Lung (tissue), 12 donors: ENCODE results near the gene ADAMTS18. TPM values are rescaled to one million over a fixed set of nuclear protein-coding genes. Genes with fewer than 3 reads are reported as not detected.
"Not testable (repeated sequence)": the region's sequence is repeated elsewhere in the genome, so short reads cannot be mapped to it uniquely, and the experiment has no call there.

Source experiments
- ATAC-seq: fragments of 200-7000 bp; cut with Tn5 transposase; one replicate; pipeline ENCODE4 v1.9.1; 2020; ENCODE audit warnings: moderate number of reproducible peaks; ENCODE audit not compliant: insufficient read depth, low FRiP score
- DNase-seq, 3 donors: peaks; one replicate each; pipeline ENCODE4 v3.0.0-alpha.2; 2013 to 2017
- H3K27ac ChIP-seq, 2 donors: one replicate each; pipeline ENCODE4 v1.5.1; 2013; ENCODE audit warnings: mild to moderate bottlenecking in 2 of 2, moderate library complexity in 2 of 2, control low read depth in 1 of 2, inconsistent platforms in 1 of 2, low read depth in 1 of 2, low read length in 1 of 2
- H3K27me3 ChIP-seq, 3 donors: one replicate each; pipeline ENCODE4 v1.5.1; 2013; ENCODE audit warnings: low read length in 2 of 3; ENCODE audit not compliant: control insufficient read depth in 3 of 3, insufficient read depth in 3 of 3
- H3K36me3 ChIP-seq, 4 donors: one replicate each; pipeline ENCODE4 v1.5.1; 2013; ENCODE audit warnings: low read length in 4 of 4, mild to moderate bottlenecking in 1 of 4, moderate library complexity in 1 of 4; ENCODE audit not compliant: control insufficient read depth in 4 of 4, insufficient read depth in 4 of 4
- H3K4me1 ChIP-seq, 5 donors: one replicate each; pipeline ENCODE4 v1.5.1; 2013; ENCODE audit warnings: low read length in 5 of 5, mild to moderate bottlenecking in 2 of 5, moderate library complexity in 1 of 5; ENCODE audit not compliant: control insufficient read depth in 5 of 5, insufficient read depth in 5 of 5
- H3K4me3 ChIP-seq: one replicate; pipeline ENCODE4 v1.5.1; 2013; ENCODE audit warnings: mild to moderate bottlenecking, control low read depth, moderate library complexity
- H3K9ac ChIP-seq, 2 donors: one replicate each; pipeline ENCODE4 v1.5.1; 2013; ENCODE audit warnings: low read length in 2 of 2, control low read depth in 1 of 2; ENCODE audit not compliant: insufficient read depth in 1 of 2
- H3K9me3 ChIP-seq, 4 donors: one replicate each; pipeline ENCODE4 v1.5.1; 2013; ENCODE audit warnings: low read length in 3 of 4, mild to moderate bottlenecking in 1 of 4, moderate library complexity in 1 of 4; ENCODE audit not compliant: control insufficient read depth in 4 of 4, insufficient read depth in 3 of 4
- WGBS, 2 donors: extraction: QIAGEN DNeasy Blood & Tissue Kit; methylation state at CpG; one replicate each; pipeline ENCODE4 v1.1.7; 2013; 5-methylcytosine and 5-hydroxymethylcytosine counted together
- polyA plus RNA-seq, 2 donors: library from polyadenylated mRNA; stranded (reverse); fragments of 200-250 nt; gene quantifications; one replicate each; pipeline ENCODE4 v1.2.1, GENCODE V29; 2013
- total RNA-seq, 2 donors: library from RNA; depleted of rRNA in 1 of 2; stranded (reverse); fragments of >200 nt in 1 of 2; gene quantifications; one replicate each; pipeline ENCODE4 v1.2.1, GENCODE V29; 2014 to 2021
- TF ChIP-seq, protein P1 (sequence below): IDR thresholded peaks from 2 replicates; pipeline ENCODE4 v1.5.1; 2012; ENCODE audit warnings: mild to moderate bottlenecking; ENCODE audit errors: control extremely low read depth, extremely low read depth
- donor health status: control.
- donor health status: control.
- donor health status: Bipolar disorder and iron deficiency.
- donor health status: healthy.
- donor health status: DM: yes; HTN: yes; CAD: no.

Gene ADAMTS18
- total and polyA plus RNA-seq, 4 donors, result 0.02 to 0.82 TPM; not detected in 2

DNA sequence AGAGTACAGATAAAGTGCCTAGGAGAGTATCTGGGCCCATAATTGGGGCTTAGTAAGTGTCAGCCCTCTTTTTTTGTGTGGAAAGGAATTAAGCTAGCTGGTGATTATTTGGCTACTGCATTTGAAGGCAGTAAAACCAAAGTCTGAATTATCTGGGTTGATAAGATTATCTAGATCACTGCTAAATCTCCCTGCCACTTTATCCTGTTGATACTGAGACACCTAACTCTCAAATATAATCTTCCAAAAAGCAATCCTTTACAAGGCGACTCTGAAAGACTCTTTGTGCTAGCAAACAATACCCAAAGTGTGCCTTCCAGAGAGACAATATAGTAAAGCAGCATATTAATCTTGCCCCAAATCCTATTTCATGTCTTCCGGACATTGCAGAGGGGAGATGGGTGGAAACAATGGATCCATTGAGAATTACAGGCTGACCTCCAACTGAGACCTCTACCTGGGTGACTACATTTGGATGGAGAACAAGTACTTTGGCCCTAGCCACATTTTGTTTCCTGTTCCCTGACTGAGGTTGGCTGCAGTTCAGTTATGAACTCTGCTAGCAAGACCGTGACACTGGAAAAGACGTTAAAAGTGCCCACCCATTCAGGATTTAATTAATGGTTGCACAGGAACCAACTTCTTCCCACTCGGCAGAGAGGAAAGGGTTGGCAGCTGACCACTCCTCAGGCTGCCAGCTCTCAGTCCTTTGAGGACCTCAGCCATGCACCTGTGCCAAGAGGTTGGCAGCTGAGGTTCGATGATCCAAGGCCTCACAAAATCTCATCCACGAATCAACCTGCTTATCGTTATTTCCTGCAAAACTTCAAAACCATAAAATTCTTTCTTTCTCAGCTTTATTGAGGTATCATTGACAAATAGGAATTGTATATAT, 163.1 kb downstream of the ADAMTS18 start:
- WGBS, 2 donors, result 70 to 84% methylated on average over 8 of the region's 8 CpGs
- Histone ChIP-seq H3K4me1 (peaks cover 0 to 6% (median 2%) of the 10 kb centered on the region in 5 donors), H3K9ac (no peak overlapping the region), H3K27ac (no peak overlapping the region), H3K36me3 (no peaks in the 10 kb centered on the region), H3K27me3 (no peaks in the 10 kb centered on the region), H3K4me3 (no peak overlapping the region), H3K9me3 (peaks cover 0 to 9% (median 3%) of the 10 kb centered on the region in 4 donors)
- ATAC-seq (no peak), DNase-seq (no peak)
- TF ChIP-seq, protein P1, sequence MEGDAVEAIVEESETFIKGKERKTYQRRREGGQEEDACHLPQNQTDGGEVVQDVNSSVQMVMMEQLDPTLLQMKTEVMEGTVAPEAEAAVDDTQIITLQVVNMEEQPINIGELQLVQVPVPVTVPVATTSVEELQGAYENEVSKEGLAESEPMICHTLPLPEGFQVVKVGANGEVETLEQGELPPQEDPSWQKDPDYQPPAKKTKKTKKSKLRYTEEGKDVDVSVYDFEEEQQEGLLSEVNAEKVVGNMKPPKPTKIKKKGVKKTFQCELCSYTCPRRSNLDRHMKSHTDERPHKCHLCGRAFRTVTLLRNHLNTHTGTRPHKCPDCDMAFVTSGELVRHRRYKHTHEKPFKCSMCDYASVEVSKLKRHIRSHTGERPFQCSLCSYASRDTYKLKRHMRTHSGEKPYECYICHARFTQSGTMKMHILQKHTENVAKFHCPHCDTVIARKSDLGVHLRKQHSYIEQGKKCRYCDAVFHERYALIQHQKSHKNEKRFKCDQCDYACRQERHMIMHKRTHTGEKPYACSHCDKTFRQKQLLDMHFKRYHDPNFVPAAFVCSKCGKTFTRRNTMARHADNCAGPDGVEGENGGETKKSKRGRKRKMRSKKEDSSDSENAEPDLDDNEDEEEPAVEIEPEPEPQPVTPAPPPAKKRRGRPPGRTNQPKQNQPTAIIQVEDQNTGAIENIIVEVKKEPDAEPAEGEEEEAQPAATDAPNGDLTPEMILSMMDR, result no peak

DNA sequence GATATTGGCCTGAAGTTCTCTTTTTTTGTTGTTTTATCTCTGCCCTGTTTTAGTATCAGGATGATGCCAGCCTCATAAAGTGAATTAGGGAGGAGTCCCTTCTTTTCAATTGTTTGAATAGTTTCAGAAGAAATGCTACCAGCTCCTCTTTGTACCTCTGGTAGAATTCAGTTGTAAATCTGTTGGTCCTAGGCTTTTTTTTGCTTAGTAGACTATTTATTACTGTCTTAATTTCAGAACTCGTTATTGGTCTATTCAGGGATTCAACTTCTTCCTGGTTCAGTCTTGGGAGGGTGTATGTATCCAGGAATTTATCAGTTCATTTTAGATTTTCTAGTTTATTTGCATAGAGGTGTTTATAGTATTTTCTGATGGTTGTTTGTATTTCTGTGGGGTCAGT, 168.6 kb downstream of the ADAMTS18 start:
- not testable (repeated sequence) for H3K36me3 ChIP-seq, DNase-seq, ATAC-seq

DNA sequence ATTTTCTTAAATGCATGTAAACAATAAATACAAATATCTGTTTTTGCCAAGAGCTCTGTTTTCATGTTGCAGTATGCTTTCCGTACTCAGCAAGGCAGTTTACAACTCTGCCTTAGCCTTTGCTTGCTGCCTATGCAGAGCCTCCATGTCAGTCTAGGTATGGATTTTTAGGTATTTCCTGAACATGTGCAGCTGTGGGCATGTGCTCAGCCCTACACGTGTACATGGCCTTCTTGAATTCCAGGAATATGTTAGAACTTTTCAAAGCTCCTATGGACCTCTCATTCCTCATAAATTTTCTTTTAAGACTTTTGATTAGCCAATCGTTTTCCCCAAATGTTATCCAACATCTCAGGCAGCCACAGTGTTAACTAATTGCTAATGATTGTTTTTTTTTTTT, 171.9 kb downstream of the ADAMTS18 start:
- H3K9ac ChIP-seq, result no peak overlapping the region
- DNase-seq (no peak), ATAC-seq (no peak)
- H3K27ac ChIP-seq, result no peak overlapping the region
- TF ChIP-seq, protein P1, result no peak
- no peaks in the 10 kb centered on the region for H3K4me1 ChIP-seq
- H3K9me3 ChIP-seq, result no peaks in the 10 kb centered on the region
- no peaks in the 10 kb centered on the region for H3K36me3 ChIP-seq
- WGBS, 2 donors, result 58 to 79% methylated on average over 3 of the region's 3 CpGs
- H3K4me3 ChIP-seq, result no peak overlapping the region
- H3K27me3 ChIP-seq, result no peaks in the 10 kb centered on the region

More for the DNA sequence above, 168.6 kb downstream of the ADAMTS18 start:
- not testable (repeated sequence) for H3K4me3 ChIP-seq, H3K27ac ChIP-seq, H3K27me3 ChIP-seq, H3K4me1 ChIP-seq, H3K9me3 ChIP-seq, H3K9ac ChIP-seq
- 66 to 76% methylated on average over 1 of the region's 1 CpG for WGBS, 2 donors

DNA sequence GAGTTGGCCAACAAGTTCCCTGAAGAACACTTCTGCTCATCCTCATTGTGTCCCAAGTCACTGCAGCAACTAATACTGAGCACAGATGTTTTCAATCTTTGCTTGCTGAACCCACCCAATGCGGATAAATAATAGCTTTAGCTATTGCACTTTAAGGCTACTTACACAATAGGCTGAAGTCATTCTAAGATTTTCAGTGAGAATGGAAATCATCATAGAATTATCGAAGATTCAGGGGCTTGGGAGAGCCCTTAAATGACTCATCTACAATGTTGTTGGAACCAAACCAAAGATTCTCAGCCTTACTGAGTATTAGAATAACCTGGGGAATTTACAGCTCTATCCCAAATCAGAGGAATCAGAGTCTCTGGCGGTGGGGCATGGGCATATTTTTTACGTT, 184.4 kb downstream of the ADAMTS18 start:
- Histone ChIP-seq H3K9me3 (no peaks in the 10 kb centered on the region), H3K4me1 (no peaks in the 10 kb centered on the region), H3K4me3 (no peak overlapping the region), H3K36me3 (no peaks in the 10 kb centered on the region), H3K9ac (no peak overlapping the region), H3K27me3 (no peaks in the 10 kb centered on the region), H3K27ac (no peak overlapping the region)
- peak in 1 of 3 donors; percentile 24 for DNase-seq
- 90 to 91% methylated on average over 4 of the region's 4 CpGs for WGBS, 2 donors
- TF ChIP-seq, protein P1, result no peak
- ATAC-seq, result no peak
